Esophagus (tissue), 2 donors: ENCODE data around the gene GPR42. TPM values are rescaled to one million over a fixed set of nuclear protein-coding genes. Genes with fewer than 3 reads are reported as not detected.

Source experiments
- H3K27ac ChIP-seq, 2 donors: one replicate each; pipeline ENCODE4 v1.5.1; 2013; ENCODE audit warnings: low read depth in 2 of 2, mild to moderate bottlenecking in 2 of 2, inconsistent platforms in 1 of 2, low read length in 1 of 2, moderate library complexity in 1 of 2
- H3K27me3 ChIP-seq, 2 donors: one replicate each; pipeline ENCODE4 v1.6.1; 2013; ENCODE audit warnings: low read length in 2 of 2, control low read depth in 1 of 2, mild to moderate bottlenecking in 1 of 2; ENCODE audit not compliant: insufficient read depth in 2 of 2, control insufficient read depth in 1 of 2
- H3K36me3 ChIP-seq, 2 donors: one replicate each; pipeline ENCODE4 v1.6.1; 2013; ENCODE audit warnings: low read length in 1 of 2; ENCODE audit not compliant: control insufficient read depth in 2 of 2, insufficient read depth in 2 of 2
- H3K4me1 ChIP-seq, 2 donors: one replicate each; pipeline ENCODE4 v1.6.1; 2013; ENCODE audit warnings: low read length in 1 of 2; ENCODE audit not compliant: control insufficient read depth in 2 of 2, insufficient read depth in 2 of 2
- H3K4me3 ChIP-seq, 2 donors: one replicate each; pipeline ENCODE4 v1.5.1; 2013; ENCODE audit warnings: low read length in 2 of 2, mild to moderate bottlenecking in 2 of 2, low read depth in 1 of 2, moderate library complexity in 1 of 2
- H3K9me3 ChIP-seq, 2 donors: one replicate each; pipeline ENCODE4 v1.6.1; 2013; ENCODE audit warnings: mild to moderate bottlenecking in 2 of 2, low read depth in 1 of 2, low read length in 1 of 2, moderate library complexity in 1 of 2; ENCODE audit not compliant: control insufficient read depth in 2 of 2, insufficient read depth in 1 of 2
- WGBS, 2 donors: extraction: QIAGEN DNeasy Blood & Tissue Kit; methylation state at CpG; one replicate each; pipeline ENCODE4 v1.1.7; 2013; 5-methylcytosine and 5-hydroxymethylcytosine counted together
- polyA plus RNA-seq, 2 donors: library from polyadenylated mRNA; stranded (reverse); fragments of 200-250 nt; gene quantifications; one replicate each; pipeline ENCODE4 v1.2.3, GENCODE V29; 2013
- donor health status: healthy with polysubstance abuse.
- donor health status: Bipolar disorder and iron deficiency.

The GPR42 gene
- polyA plus RNA-seq, 2 donors = not detected

DNA sequence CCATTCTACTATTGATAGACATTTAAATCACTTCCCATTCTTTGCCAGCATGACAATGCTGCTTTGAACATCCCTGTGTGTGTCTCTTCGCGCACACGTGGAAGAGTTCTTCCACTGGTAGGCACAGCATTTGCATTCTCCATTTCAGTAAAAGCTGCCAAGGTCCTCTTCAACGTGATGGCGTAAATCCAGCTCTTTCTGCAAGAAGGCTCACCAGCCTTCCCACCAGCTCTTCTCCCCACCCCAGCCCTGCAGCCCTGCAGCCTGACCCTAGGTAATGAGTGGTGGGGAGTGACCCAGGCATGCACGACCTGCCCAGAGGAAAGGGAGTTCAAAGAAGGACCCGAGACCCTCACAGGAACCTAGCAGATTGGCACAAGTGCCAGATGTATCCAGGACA, 45.5 kb downstream of the GPR42 start:
- H3K4me3 ChIP-seq = no peak overlapping the region
- H3K4me1 ChIP-seq = peaks cover 0 to 2% of the 10 kb centered on the region in 2 donors
- WGBS, 2 donors = 74 to 75% methylated on average over 7 of the region's 7 CpGs
- H3K36me3 ChIP-seq = no peaks in the 10 kb centered on the region
- no peak overlapping the region for H3K27ac ChIP-seq
- no peaks in the 10 kb centered on the region for H3K27me3 ChIP-seq
- peaks cover 0 to 2% of the 10 kb centered on the region in 2 donors for H3K9me3 ChIP-seq

GRCh38 chr19:35417278-35417677, 46.4 kb downstream of the GPR42 start:
- 87 to 88% methylated on average over 2 of the region's 2 CpGs for WGBS, 2 donors
- H3K27me3 ChIP-seq = no peaks in the 10 kb centered on the region
- no peak overlapping the region for H3K27ac ChIP-seq
- peaks cover 0 to 2% of the 10 kb centered on the region in 2 donors for H3K4me1 ChIP-seq
- H3K36me3 ChIP-seq = no peaks in the 10 kb centered on the region
- peaks cover 0 to 2% of the 10 kb centered on the region in 2 donors for H3K9me3 ChIP-seq
- no peak overlapping the region for H3K4me3 ChIP-seq

DNA sequence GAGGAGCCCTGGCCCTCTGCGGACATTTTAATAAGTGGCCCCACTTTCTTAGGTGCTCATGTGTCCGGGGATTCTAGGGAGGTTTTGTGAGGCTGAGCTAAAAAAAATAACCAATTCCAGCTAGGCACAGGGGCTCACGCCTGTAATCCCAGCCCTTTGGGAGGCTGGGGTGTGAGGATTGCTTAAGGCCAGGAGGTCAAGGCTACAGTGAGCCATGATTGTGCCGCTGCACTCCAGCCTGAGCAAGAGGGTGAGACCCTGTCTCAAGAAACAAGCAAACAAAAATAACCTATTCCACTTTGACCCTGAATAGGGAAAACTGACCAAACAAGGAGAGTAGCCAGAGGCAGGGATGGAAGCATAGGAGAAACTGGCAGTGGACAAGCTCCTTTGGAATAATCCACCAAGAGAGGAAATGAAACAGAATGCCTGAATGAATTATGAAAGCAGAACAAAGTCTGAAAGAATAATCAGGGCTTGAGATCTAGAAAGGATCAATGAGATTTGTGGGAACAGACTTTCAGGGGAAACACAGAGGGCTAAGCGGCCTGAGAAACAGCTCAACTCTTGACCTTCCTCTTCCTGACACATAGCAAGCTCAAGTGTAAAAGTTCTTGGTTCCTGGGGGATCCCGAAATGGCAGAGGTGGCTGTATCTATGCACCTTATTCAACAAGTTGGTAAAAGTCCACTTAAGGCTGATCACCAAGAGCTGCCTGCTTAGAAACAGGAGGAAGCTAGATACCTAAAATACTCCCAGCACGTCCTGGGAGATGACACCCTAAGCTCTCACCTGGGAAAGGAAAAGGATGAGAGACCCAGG, 47.1 kb downstream of the GPR42 start:
- Histone ChIP-seq H3K4me3 (no peak overlapping the region), H3K27ac (no peak overlapping the region), H3K9me3 (peaks cover 0 to 2% of the 10 kb centered on the region in 2 donors), H3K36me3 (no peaks in the 10 kb centered on the region), H3K27me3 (no peaks in the 10 kb centered on the region), H3K4me1 (peaks cover 0 to 2% of the 10 kb centered on the region in 2 donors)
- WGBS, 2 donors = 71 to 74% methylated on average over 7 of the region's 7 CpGs

- Histone ChIP-seq H3K27ac (no peak overlapping the region), H3K9me3 (peaks cover 0 to 2% of the 10 kb centered on the region in 2 donors), H3K4me3 (no peak overlapping the region), H3K4me1 (peaks cover 0 to 2% of the 10 kb centered on the region in 2 donors), H3K36me3 (no peaks in the 10 kb centered on the region), H3K27me3 (no peaks in the 10 kb centered on the region)
- 52 to 68% methylated on average over 3 of the region's 3 CpGs for WGBS, 2 donors
Observed at GRCh38 chr19:35419046-35419445, 48.2 kb downstream of the GPR42 start.

GRCh38 chr19:35419805-35420204, 48.9 kb downstream of the GPR42 start:
- no peaks in the 10 kb centered on the region for H3K27me3 ChIP-seq
- peaks cover 0 to 2% of the 10 kb centered on the region in 2 donors for H3K9me3 ChIP-seq
- H3K4me3 ChIP-seq = no peak overlapping the region
- no peak overlapping the region for H3K27ac ChIP-seq
- WGBS, 2 donors = 63 to 66% methylated on average over 5 of the region's 5 CpGs
- H3K36me3 ChIP-seq = no peaks in the 10 kb centered on the region
- peaks cover 0 to 2% of the 10 kb centered on the region in 2 donors for H3K4me1 ChIP-seq

GRCh38 chr19:35421362-35421761, 50.5 kb downstream of the GPR42 start:
- no peak overlapping the region for H3K4me3 ChIP-seq
- H3K27me3 ChIP-seq = no peaks in the 10 kb centered on the region
- H3K27ac ChIP-seq = no peak overlapping the region
- 66 to 80% methylated on average over 11 of the region's 11 CpGs for WGBS, 2 donors
- peaks cover 0 to 2% of the 10 kb centered on the region in 2 donors for H3K4me1 ChIP-seq
- no peaks in the 10 kb centered on the region for H3K36me3 ChIP-seq
- H3K9me3 ChIP-seq = peaks cover 0 to 2% of the 10 kb centered on the region in 2 donors

Other genes with a start within 250 kb of the GPR42 start
- 1 to 10 TPM; 6.5 to 10.0 TPM for gene LGI4, start 236.0 kb upstream of the GPR42 start, polyA plus RNA-seq
- 10 to 100 TPM; 13.2 to 21.4 TPM for gene FXYD1, start 232.2 kb upstream of the GPR42 start, polyA plus RNA-seq
- gene FXYD7, start 227.8 kb upstream of the GPR42 start, polyA plus RNA-seq = under 1 TPM; 0.09 to 0.14 TPM
- 10 to 100 TPM; 33.5 to 94.9 TPM for gene FXYD5, start 216.3 kb upstream of the GPR42 start, polyA plus RNA-seq
- gene FAM187B, start 142.3 kb upstream of the GPR42 start, polyA plus RNA-seq = under 1 TPM in 1 of 2 donors, not detected in 1; 0.08 TPM
- 10 to 100 TPM; 39.0 to 63.5 TPM for gene LSR, start 122.1 kb upstream of the GPR42 start, polyA plus RNA-seq
- gene USF2, start 102.1 kb upstream of the GPR42 start, polyA plus RNA-seq = 10 to 100 TPM; 74.7 to 97.6 TPM
- under 1 TPM in 1 of 2 donors, not detected in 1; 0.08 TPM for gene HAMP, start 88.5 kb upstream of the GPR42 start, polyA plus RNA-seq
- not detected for gene MAG, start 78.9 kb upstream of the GPR42 start, polyA plus RNA-seq
- 1 to 10 TPM in 1 of 2 donors, under 1 TPM in 1; 0.71 to 1.2 TPM for gene CD22, start 41.9 kb upstream of the GPR42 start, polyA plus RNA-seq
- not detected for gene FFAR1, start 23.2 kb upstream of the GPR42 start, polyA plus RNA-seq
- gene FFAR3, start 12.6 kb upstream of the GPR42 start, polyA plus RNA-seq = not detected
- 1 to 10 TPM in 1 of 2 donors, under 1 TPM in 1; 0.59 to 1.4 TPM for gene FFAR2, start 77.2 kb downstream of the GPR42 start, polyA plus RNA-seq
- 100 to 1,000 TPM; 109 to 238 TPM for gene KRTDAP, start 119.4 kb downstream of the GPR42 start, polyA plus RNA-seq
- 100 to 1,000 TPM; 223 to 315 TPM for gene DMKN, start 142.6 kb downstream of the GPR42 start, polyA plus RNA-seq
- 1,000 to 10,000 TPM in 1 of 2 donors, 100 to 1,000 TPM in 1; 453 to 1,191 TPM for gene SBSN, start 157.2 kb downstream of the GPR42 start, polyA plus RNA-seq
- gene GAPDHS, start 162.4 kb downstream of the GPR42 start, polyA plus RNA-seq = not detected
- 100 to 1,000 TPM in 1 of 2 donors, 10 to 100 TPM in 1; 61.7 to 145 TPM for gene TMEM147, start 174.6 kb downstream of the GPR42 start, polyA plus RNA-seq
- under 1 TPM; 0.02 to 0.12 TPM for gene ATP4A, start 192.6 kb downstream of the GPR42 start, polyA plus RNA-seq
- gene PMIS2, start 215.1 kb downstream of the GPR42 start, polyA plus RNA-seq = not detected
- 10 to 100 TPM; 10.1 to 24.1 TPM for gene HAUS5, start 241.7 kb downstream of the GPR42 start, polyA plus RNA-seq